ENCODE measurements around the gene ST3GAL2. TPM values are rescaled to one million over a fixed set of nuclear protein-coding genes. Genes with fewer than 3 reads are reported as not detected.

The ST3GAL2 gene
- total RNA-seq, 1 donor from 2014 or later, result 1.7 TPM

DNA sequence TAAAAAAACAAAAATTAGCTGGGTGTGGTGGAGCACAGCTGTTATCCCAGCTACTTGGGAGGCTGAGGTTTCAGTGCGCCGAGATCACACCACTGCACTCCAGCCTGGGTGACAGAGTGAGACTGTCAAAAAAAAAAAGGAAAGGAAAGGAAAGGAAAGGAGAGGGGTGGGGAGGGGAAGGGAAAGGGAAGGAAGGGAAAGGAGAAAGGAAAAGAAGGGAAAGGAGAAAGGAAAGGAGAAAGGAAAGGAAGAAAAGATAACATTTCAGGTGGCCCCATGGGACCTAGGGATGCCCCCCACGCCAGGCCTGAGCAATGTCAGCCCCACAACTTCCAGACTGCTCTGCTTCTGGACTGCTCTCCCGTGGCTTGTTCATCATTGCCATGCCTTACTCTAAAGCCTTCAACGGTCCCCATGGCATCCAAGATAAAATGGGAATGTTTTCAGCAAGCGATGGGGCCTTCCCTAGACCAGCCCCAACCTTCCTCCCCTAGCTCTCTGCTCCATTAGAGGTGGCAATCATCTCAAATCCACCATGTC lies 55.4 kb downstream of the ST3GAL2 start:
- ATAC-seq, result no peak

DNA sequence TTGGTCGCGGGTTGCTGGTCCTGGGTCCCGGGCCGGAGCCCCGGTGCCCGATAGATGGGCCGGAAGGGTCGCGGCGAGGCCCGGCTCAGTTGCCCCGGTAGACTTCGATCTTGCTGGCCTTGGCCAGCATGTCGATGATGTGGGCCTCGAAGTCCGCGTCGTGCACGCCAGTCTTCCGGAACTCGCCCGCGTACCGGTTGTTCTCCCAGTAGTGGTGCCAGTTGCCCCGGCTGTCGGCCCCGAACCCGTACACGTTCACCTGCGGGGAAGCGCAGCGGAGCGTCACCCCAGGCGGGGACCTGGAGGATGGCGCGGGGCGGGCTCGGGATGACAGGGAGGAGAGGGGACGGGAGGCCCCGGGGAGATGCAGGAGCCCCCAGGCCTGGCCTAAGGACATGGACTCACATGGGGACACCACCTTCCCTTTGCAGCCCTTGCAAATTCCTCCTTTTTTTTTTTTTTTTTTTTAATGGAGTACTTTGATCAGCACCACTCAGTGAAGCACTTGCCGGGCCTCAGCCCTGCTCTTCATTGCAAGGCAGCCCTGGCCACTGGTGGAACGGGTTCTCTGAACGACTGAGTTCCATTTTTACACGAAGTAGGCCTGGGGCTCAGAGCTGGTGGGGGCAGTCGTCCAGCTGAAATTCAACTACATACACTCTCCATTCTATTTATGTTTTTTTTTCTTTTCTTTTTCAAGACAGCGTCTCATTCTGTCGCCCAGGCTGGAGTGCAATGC lies 57.1 kb downstream of the ST3GAL2 start:
- ATAC-seq, result peak; percentile 28

DNA sequence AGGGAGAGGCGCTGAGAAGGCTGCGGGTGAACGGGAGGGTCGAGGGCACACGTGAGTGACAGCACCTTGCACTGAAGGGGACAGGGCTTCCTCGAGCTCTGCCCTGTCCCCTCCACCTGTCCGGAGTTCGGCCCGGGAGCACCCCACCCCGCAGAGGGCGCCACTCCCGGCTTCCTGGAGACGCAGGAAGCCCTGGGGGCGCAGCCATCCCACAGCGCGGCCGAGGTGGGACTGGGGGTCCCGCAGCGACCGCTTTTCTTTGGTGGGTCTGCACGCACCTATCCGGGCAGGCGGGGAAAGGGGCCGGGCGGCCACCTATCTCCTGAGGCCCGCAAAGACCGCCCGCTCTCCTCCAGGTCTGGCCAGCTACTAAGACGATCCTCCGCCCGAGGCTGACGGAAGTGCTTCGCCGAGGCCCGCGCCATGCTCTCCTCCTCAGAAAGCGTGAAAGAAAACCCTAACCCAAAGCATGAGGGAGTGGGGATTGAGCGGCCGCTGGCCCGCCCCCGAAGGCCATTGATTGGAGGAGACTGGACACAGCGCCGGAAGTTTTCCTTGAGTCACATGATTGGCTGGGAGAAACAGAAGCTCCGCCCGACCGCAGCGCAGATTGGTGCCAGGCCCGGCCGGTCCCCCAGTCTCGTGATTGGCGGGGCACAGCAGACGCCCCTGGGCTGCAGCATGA lies 57.8 kb downstream of the ST3GAL2 start:
- peak; percentile 96 for ATAC-seq

DNA sequence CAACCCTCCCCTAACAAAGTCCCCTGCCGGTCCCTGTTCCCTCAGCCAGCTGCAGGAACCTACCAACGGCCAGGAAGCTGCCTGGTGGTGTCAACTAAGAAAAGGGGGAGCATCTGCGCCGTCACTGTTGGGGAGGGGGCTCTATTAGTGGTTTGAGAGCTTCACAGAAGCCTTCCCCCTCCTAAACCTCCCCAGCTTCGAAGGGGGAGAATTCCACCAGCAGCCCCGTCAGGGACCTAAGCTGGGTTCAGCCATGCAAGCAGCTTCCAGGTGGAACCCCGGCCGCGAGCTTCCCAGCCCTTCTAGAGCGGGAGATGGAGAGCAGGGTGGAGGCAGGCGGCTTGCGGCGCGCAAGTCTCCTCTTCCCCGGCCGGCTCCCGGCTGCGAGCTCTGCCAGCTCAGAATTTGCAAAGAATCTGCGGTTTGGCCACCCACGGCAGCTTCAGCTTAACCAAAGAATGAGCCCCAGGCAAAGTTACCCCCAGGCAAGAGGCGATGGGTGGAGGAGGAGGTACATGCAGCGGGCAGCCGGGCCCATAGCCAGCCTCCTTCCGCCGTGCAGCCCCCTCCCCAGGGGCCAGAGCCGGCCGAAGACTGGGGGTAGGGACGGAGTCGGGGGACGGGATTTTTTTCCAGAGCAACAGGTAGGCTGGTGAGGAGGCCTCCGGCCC lies 58.5 kb downstream of the ST3GAL2 start:
- ATAC-seq, result peak; percentile 31

DNA sequence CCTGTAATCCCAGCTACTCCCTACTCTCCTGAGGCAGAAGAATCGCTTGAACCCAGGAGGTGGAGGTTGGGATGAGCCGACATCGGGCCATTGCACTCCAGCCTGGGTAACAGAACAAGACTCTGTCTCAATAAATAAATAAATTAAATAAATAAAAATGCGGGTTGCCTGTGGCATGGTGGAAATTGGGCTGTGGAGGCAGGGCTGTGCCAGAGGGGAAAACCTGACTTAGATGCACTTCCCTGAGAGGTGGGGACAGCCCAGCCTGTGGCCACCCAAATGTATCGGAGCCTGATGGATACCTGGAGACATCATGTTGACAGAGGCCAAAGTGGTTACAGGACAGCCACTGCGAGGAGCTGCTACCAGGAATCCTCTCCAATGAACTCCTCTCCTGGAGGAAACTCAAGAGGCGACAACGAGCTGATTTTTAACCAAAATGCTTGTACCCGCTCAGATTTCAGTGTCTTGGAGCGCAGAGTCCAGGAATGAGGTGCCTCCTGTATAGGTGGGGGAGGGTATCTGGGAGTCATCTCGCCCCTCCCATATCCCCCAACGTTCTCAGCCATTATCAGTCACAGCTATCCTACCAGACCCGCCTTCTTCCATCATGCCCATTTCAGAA lies 59.9 kb downstream of the ST3GAL2 start:
- ATAC-seq, result no peak

DNA sequence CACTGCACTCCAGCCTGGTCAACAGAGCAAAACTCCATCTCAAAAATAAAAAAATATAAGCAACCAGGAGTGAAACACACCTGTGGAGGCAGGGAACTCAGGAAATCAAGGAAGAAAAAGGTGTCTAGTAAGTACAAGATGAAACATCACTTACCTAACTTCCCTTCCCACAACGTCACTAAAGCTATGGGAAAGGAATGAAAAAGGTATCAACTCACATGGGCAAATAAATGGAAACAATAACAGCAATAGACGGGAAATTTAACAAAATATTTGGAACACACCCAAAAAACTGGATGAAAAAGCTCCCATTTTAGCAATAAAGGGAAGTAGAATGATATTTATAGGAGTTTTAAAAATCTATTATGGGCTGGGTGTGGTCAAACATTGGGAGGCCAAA lies 61.1 kb downstream of the ST3GAL2 start:
- no peak for ATAC-seq

DNA sequence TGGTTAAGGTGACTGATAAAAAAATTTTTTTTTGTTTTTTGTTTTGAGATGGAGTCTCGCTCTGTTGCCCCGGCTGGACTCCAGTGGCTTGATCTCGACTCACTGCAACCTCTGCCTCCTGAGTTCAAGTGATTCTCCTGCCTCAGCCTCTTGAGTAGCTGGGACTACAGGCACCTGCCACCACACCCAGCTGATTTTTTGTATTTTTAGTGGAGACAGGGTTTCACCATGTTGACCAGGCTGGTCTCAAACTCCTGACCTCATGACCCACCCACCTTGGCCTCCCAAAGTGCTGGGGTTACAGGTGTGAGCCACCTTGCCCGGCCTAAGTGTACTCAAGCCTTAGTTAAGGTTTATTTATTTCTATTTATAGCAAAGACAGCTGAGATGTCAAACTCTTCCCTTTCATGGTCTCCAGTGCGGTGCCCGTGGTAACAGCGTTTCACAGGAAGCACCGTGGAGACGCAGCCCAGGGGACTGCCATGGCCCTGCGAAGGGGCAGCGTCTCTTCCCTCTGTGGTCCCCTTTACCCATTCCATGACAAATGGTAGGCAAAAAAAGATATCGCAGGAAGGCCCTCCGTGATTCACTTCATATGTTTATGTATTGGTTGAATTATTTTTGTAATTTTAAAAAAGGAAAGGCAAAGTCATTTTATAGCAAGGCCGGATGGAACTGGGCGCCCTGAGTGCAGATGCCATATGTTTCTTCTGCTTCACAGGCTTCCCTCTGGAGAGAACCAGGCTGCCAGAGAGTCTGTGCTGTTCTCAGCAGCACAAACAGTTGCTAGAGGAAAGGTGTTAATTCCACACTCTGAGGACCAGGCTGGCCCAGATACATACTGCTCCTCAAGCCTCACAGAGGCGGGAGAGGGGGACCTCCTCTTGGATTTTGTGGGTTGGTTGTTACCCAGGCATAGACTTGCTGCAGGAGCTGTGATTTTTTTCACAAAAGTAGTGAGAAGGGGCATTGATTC lies 63.0 kb downstream of the ST3GAL2 start:
- ATAC-seq, result no peak

DNA sequence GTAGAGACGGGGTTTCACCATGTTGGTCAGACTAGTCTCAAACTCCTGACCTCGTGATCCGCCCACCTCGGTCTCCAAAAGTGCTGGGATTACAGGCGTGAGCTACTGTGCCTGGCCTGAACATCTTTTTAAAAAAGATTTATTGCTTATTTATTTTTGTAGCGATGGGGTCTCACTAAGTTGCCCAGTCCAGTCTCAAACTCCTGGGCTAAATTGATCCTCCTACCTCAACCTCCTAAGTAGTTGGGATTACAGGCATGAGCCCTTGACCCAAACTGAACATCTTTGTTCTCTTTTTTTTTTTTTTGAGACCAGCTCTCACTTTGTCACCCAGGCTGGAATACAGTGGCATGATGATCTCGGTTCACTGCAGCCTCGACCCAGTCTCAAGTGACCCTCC lies 64.7 kb downstream of the ST3GAL2 start:
- no peak for ATAC-seq

DNA sequence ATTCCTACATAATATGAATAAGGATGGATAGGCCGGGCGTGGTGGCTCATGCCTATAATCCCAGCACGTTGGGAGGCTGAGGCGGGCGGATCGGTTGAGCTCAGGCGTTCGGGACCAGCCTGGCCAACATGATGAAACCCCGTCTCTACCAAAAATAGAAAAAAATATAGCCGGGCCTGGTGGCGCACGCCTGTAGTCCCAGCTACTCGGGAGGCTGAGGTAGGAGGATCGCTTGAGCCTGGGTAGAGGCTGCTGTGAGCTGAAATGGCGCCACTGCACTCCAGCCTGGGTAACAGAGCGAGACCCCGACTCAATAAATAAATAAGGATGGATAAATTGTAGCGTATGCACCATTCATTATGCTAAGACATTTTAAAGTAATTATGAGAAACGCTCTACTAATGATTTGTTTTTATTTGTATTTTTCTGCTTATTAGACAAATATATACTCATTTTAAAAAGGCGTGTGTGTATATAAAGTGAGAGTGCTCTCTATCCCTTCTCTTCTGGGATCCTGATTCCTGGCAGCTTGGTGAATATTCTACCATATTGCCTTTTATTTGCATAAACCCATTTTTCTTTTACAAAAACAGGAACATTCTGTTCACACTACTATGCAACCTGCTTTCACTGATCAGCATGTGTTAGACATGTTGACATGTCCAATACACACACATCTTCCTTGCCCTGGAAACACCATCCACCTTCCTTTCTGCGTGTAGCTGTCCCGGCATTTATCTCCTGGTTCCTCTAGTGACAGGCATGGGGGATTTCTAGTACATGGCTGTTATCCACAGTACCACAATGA lies 65.8 kb downstream of the ST3GAL2 start:
- no peak for ATAC-seq

DNA sequence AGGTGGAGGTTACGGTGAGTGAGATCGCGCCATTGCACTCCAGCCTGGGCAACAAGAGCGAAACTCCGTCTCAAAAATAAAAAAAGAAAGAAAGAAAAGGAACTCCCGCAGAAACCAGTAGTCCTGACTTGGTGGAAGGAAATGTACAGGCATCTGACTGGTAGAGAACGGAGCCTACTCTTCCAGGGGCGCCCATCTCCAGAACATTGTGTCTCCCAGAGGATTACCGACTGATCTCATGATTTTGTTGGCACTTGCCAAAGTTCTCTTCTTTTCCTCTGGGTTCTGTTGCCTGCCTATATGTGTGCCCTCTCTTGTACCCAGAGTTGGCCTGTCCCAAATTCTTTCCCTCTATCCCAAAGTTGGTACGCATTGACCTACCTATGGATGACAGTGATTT lies 68.0 kb downstream of the ST3GAL2 start:
- no peak for ATAC-seq

DNA sequence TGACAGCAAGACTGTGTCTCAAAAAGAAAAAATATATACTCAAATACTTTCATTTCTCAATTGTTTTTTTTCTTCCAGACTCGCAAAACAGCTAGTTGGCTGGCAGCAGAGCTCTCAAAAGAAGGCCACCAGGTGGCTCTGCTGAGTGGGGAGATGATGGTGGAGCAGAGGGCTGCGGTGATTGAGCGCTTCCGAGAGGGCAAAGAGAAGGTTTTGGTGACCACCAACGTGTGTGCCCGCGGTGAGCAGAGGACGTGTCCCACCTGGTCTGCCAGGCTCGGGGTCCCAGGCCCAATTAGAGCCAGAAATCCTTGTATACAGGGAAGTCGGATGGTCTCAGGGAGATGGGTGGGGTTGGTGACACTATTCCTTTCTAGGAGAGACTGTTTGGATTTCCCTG lies 68.8 kb downstream of the ST3GAL2 start:
- ATAC-seq, result peak; percentile 51

DNA sequence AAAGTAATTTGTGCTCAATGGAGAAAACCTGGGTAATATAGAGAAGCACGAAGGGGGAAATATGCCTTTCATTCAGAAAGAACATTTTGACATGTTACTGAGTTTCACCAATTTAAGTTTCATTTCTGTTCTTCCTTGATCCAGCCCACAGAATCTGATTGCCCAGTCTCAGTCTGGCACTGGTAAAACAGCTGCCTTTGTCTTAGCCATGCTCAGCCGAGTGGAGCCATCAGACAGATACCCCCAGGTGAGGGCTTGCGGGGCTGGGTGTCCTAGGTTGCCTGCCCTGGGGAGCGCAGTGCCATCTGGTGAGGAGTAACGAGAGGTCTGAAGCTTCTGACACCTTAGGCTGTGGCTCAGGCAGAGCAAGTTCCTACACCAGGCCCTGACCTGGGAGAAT lies 74.5 kb downstream of the ST3GAL2 start:
- peak; percentile 13 for ATAC-seq

DNA sequence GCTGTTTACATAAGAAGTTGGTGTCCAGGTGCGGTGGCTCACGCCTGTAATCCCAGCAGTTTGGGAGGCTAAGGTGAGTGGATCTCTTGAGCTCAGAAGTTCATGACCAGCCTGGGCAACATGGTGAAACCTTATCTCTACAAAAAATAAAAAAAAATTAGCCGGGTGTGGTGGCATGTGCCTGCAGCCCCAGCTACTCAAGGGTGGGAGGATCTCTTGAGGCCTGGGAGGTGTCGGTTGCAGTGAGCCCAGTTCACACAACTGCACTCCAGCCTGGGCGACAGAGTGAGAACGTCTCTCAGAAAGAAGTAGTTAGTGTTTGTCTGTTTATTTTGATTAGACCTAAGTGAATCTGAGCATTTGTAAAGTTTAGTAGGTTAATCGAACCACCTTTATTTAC lies 79.3 kb downstream of the ST3GAL2 start:
- no peak for ATAC-seq

DNA sequence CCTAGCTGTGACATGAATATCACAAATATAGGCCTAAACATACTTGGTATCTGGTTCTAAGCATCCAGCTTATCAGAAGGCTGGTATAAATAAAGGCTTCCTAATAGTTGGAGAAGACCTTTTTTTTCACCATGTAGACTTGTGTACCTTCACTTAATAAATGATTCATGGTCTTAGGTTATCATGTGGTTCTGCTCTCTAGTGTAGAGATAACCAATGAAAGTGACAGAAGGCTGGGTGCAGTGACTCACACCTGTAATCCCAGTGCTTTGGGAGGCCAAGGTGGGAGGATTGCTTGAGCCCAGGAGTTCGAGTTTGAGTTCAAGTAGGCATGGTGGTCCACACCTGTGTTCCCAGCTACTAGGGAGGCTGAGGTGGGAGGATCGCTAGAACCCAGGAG lies 89.1 kb downstream of the ST3GAL2 start:
- no peak for ATAC-seq

DNA sequence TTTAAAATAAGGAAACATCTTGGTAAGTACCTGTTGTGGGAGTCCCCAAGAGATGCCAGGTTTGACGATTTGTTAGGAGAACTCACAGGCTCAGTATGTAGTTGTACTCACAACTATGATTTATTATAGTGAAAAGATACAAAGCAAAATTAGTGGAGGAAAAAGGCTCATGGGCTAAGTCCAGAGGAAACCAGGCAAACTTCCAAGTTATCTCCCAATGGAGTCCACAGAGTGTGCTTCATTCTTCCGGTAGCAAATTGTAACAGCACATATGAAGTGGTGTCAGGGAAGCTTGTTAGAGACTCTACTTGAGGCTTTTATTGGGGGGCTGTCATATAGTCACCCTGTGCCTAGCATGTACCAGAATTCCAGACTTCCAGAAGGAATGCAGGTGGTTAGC lies 89.9 kb downstream of the ST3GAL2 start:
- ATAC-seq, result no peak

DNA sequence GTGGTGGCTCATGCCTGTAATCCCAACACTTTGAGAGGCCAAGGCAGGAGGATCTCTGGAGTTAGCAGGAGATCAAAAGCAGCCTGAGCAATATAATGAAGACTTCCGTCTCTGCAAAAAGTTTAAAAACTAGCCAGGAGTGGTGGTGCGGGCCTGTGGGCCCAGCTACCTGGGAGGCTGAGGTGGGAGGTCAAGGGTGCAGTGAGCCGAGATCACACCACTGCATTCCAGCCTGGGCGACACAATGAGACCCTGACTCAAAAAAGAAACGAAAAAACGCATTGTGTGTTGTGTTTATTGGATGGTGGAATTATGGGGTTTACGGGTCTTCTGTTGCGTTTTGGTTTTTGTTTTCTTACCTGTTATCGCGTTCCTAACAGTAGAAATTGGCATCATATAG lies 93.1 kb downstream of the ST3GAL2 start:
- ATAC-seq, result no peak

DNA sequence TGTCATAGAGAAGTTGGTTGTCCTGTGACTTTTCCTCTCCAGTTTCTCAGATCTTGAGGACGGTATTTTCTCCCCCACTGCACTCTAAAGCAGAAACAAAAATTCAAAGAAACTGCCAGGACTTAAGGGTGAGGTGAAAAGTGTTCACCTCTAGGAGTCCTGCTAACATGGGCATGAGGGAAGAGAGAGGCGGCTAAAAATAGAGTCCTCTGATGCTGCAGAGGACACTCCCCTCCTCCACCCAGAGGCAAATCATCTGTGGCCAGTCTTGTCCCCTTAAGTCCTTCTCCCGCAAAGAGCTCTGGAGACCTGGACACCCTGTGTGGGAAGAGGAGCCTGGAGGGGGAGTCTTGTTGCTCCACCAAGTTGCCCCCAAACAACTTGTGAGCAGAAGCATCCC lies 96.9 kb downstream of the ST3GAL2 start:
- ATAC-seq, result no peak

DNA sequence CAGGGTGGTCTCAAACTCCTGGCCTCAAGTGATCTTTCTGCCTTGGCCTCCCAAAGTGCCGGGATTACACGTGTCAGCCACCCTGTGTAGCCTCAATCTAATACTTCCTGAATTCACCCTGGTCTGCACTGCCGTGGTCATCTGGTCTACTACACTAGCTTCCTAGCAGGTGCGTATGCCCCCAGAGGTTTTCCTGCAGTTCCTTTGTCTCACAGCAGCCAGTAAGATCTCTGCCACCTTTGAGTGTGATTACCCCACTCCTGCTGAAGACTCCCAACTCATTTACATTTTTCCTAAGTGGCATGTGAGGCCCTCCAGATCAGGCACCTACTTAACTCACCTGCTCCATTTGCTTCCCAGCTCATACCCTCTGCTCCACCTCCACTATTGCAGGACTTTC lies 97.3 kb downstream of the ST3GAL2 start:
- no peak for ATAC-seq

DNA sequence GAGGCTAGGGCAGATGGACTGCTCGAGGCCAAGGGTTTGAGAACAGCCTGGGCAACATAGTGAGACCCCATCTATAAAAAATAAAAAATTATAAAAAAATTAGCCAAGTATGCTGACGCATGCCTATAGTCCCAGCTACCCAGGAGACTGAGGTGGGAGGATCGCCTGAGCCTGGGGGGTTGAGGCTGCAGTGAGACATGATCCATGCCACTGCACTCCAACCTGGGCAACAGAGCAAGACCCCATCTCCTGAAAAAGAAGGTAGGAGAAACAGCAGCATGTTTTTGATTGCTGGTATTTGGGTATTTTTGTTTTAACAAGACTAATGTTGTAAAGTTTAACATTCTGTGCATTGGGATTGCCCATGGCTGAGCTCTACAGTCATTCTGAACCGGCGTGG lies 101.1 kb downstream of the ST3GAL2 start:
- no peak for ATAC-seq

DNA sequence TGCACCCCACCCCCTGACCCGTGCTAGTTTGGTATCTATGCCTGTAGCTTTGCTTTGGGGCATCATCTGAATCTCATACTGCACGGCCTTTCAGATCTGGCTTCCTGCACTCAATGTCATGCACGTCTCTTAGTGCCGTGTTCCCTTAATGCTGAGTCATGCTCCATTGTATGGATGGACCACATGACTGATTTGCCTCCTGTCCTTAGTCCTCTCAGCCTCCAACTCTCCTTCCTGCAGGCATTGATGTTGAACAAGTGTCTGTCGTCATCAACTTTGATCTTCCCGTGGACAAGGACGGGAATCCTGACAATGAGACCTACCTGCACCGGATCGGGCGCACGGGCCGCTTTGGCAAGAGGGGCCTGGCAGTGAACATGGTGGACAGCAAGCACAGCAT lies 106.2 kb downstream of the ST3GAL2 start:
- ATAC-seq, result peak; percentile 45

All from esophagus mucosa (tissue), 1 donor.